CD4-positive, alpha-beta T cell treated with Interleukin-6 at 100 ng/mL for 8 hours (primary cell): ENCODE measurements around the gene SLC13A4.

Experiments
- DNase-seq: peaks from one replicate; pipeline ENCODE4 v3.0.0-alpha.2; 2020; ENCODE audit warnings: mixed read lengths, low spot score

The SLC13A4 gene

DNA sequence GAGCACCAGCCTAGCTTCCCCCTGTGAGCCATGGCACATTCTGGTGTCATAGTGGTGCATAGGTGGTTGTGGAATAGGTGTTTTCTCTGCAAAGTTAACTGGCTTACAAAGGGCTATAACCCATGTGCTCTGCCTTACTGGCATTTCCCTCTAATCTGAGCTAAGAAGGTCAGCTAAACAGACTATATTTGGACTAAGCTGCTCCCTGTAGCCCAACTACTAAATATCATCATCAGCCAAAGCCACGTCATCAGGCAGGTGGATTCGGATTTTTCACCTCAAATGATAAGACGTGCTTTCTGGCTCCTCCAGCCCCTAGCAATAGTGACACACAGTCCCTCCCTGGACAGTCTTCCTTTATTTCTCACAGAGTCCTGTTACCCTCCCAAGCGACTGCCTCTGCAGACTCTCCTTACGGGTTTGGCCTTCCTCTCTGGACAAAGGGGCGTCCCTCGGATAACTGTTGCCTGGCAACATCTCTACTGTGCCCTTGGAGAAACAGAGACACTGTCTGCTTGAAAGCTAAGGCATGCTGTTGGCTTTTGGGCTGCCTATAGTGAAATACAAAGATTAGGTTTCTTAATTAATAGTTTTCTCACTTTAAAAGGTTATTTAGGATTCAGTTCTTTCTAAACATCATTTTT lies 9.1 kb downstream of the SLC13A4 start:
- no peak for DNase-seq

DNA sequence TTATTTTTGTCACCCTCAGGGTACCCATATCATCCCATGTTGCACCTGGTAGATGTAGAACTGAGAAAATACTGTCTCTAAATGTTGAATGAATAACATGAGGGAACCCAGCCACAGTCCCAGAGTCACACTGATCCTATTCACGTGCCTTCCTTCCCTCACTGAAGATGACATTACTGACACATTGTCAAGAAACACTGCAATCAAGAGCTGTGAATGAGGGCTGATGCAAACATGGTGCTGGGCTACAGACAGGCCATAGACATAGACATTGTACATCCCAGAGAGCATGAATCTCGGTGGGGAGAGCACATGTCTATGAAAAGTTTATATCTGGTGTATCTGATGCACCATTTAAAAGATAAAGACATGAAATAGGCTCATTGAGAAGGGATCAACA lies 9.8 kb downstream of the SLC13A4 start:
- no peak for DNase-seq

DNA sequence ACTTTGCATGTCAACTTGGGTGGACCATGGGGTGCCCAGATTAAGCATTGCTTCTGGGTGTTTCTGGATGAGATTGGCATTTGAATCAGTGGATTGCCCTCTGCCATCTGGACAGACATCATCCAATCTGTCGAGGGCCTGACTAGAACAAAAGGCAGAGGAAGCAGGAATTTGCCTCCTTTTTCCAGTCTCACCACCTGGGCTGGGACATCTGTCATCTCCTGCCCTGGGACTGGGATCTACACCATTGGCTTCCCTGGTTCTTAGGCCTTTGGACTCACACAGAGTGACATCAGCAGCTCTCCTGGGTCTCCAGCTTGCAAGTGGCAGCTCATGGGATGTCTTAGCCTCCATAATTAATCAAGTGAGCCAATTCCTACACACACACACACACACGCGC lies 10.3 kb downstream of the SLC13A4 start:
- no peak for DNase-seq

DNA sequence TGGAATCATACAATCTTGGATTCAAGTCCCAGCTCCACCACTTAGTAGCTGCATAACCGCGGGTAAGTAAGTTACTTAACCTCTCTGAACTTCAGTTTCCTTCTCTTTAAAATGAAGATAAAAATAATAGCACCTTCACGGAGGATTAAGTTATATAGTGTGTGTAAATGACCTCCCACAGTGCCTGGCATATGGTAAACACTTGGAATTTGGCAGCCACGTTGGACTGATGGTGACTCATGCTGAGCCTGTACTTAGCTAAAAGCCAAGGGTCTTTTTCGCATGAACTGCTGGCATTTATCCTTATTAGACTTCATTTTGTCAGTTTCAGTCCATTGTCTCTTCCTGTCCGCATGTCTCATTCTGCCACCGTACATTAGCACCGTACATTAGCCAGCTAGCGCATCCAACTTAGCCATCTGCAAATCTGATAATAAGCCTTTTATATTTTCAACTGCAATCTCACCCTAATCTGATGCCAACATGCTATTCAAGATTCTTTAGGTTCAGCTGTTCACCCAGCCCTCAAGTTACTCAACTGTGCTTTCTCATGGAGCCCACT lies 11.2 kb downstream of the SLC13A4 start:
- DNase-seq = no peak

DNA sequence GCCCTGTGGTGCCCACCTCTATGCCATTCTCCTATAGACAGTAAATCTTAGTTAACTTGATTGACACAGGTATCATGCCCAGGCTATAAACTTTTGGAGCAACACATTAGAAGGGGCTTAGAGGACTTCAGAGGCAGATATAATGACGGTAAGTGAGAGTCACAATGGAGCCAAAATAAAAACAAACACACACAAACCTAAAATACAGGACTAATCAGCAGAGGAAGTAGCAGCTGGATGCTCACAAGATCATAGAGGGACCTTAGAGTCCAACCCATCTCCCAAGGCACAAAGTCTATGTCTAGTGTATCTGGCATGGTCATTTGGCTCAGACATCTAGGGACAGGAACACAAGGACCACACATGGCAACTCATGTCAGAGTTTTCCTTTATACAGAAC lies 12.3 kb downstream of the SLC13A4 start:
- DNase-seq = no peak

DNA sequence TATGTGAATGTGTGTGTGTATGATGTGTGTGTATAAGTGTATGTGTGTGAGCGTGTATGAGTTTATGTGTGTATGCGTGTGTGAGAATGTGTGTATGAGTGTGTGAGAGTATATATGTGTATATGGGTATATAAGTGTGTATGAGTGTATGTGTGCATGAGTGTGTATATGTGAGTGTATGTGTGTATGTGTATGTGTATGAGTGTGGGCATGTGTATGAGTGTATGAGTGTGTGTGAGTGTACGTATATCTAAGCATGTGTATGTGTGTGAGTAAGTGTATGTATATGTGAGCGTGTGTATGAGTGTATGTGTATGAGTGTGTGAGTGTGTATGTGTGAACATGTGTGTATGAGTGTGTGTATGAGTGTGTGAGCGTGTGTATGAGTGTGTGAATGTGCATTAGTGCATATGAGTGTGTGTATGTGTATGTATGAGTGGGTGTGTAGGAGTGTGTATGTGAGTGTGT lies 12.9 kb downstream of the SLC13A4 start:
- DNase-seq = no peak

DNA sequence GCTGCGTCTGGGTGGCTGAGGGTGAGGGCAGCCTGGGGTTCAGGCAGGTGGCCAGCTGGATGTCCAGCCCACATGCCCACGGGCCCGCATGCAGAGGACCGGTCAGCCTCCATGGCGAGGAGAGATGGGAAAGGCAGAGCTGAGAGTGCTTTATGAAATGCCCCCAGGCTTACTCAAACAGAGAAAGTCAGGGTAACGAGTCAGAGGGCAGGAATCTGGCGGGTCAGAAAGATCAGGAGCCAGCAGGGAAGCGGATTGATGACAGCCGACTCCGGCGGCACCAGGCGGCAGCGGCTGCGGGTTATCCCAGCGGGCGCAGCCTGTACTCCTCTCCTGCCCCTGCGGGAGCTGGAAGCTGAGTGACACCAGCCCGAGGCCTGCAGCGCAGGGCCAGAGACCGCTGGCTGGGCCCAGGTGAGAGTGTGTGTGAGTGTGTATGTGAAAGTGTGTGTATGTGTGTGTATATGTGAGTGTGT lies 13.4 kb downstream of the SLC13A4 start:
- DNase-seq = no peak

DNA sequence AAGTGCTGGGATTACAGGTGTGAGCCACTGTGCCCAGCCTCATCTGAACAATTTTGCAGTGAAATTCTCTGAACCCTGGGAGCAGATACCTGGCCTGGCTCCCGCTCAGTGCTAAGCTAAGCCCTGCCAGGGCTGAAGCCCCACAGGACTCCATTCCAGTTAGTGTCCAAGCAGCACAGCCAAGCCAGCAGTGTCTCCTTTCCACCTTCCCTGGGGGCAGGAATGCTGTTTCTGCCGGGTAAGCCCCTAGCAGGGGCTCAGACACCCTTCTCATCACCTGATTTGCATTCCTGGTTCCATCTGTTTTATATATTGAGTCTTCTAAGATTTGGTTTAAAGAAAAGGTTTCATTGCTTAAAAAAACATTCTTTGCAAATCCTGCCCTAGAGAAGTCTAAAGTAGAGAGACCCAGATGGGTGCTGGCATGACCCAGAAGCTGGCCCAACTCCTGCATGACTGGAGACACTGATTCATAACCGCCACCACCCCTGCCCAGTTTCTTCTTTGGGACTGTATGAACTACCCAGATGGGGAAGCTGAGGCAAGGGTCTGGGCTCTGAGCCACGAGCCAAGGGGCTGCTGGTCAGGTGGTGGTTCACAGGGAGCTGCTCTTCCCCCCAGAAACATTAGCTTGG lies 14.0 kb downstream of the SLC13A4 start:
- DNase-seq = no peak

DNA sequence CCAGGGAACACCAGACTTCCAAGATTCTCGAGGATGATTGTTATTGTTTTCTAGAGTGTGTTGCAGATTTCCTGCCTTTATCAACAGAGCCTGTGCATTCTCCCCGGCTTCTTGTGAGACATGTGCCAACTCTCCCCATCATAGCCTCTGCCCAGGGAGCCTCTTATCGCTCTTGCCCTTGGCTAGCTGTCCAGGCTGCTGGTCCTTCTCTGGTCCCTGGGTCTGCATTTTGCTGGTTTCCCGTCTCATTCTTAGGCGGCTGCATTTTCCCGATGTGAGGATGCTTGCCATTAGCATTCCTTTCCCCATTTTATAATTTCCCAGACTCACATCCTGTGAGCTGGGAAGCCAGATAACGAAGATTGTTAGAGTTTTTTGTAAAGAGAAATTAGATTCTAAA lies 15.2 kb downstream of the SLC13A4 start:
- no peak for DNase-seq

DNA sequence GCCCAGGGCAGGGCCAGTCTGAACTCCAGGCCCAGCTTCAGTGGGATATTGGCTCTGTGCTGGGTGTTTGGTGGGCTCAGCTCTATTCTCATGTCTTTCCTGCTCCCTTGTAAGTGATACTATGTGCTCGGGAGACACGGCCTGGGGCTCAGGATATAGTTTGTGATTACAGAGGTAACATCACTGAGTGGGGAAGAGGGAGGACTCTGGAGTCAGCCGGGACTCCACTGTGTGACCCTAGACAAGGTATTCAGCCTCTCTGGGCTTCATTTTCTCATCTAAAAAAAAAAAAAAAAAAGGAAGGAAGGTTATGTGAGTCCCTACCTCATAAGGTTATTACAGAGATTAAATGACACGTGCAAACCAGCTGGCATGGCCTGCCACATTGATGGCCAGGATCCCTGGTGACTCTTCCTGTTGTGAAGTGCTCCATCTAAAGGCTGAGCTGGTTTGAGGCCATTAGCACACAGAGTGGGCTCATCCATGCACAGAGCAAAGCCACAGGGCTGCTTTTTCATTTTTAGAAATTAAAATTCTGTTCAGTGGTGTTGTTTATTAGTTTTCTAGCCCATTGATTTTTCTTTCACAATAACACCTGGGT lies 15.7 kb downstream of the SLC13A4 start:
- DNase-seq = no peak

DNA sequence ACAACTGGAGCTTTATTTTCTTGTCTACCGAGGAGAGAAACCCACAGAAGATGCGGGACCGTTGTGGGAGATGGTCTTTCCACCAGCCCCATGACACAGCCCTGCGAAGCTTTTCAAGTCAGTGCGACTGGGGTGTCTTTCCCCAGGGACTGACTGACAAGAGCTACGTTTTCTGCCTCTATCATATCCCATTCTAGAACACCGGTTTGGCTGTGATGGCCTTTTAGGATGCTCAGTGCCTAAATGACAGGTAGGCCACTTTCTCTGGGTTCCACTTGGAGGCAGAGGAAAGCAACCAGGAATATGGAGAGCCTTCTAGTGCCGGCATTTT lies 16.9 kb downstream of the SLC13A4 start:
- no peak for DNase-seq

DNA sequence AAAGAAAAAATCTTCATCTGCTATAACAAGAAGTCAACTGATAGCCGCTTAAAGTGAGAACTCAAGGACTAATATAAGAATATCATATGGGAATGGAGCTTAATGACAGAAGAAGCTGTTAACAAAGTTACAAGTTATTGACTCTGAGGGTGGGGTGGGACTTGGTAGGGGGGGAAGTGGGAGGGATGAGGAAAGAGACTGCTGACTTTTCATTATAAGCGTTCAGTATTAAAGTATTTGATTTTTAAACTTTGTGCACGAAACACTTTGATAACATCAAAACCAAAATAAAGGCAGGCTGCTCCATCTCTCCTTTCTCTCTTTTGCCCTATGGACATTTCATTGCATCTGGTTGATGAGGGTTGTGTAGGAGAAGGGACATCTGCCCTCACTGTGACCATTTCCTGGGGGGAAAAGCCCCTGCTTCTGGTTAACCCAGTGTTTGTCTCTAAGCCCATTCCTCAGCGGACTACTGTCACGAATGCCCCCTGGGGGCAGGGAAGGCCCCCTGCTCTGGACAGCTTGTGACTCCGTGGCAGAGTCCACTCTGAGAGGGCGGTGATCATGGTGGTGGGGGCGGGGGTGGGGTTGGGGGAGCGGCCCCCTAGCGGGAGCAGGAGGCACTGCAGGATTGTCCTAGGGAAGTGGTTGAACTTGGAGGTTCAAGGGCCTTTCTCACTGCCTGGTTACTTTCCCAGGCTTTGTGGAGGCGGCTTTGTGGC lies 17.4 kb downstream of the SLC13A4 start:
- DNase-seq = no peak

DNA sequence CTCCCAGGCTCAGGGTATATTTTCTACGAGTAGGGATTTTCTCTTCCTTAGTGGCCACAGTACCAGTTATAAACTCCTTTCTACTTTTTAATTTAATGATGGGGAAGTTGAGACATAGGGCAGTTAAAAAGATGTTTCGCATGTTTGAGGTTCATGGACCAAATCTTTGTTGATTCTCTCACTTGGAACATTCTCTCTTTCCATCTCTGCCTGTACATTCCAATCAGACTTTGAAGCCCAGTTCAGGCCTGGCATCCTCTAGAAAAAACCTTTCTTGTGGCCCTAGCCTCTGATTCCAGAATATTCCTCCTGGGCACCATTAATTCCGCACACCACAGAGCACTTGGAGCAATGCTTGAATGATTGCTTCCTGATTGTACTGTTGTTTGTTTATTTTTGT lies 18.5 kb downstream of the SLC13A4 start:
- no peak for DNase-seq

DNA sequence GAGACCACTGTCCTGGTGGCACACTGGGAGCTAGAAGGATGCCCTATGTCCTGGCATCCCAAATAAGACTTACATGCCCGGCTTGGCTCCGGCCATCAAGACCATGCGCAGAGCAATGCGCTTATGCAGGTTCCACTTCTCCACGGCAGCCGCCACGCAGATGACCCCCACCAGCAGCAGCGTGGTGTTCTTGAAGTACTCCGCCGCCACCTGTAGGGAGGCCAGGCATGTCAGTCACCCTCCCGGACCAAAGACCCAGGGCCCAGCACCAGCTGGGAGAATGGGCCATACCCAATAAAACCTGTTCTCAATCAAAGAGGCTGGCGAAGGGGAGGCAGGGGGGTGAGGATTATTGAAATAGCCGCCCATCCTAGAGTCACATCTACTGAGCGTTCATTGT lies 19.9 kb downstream of the SLC13A4 start:
- no peak for DNase-seq

DNA sequence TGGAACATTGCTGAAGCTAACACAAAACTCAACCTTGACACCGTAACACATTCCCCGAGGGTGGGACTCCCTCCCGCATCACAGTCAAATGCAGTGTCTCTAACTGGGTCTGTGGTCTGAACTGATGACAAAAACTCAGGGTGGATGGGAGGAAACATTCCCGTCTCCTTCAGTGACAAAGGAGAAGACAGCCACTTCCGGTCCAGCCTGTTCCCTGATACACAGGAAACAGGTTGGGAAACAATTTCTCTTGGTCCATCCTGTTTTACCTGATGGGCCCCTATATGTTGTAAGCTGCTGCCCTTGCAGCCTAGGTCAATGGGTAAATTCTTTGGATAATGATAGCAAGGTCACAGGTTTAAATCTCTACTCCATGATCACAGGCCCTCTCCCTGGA lies 20.4 kb downstream of the SLC13A4 start:
- no peak for DNase-seq

DNA sequence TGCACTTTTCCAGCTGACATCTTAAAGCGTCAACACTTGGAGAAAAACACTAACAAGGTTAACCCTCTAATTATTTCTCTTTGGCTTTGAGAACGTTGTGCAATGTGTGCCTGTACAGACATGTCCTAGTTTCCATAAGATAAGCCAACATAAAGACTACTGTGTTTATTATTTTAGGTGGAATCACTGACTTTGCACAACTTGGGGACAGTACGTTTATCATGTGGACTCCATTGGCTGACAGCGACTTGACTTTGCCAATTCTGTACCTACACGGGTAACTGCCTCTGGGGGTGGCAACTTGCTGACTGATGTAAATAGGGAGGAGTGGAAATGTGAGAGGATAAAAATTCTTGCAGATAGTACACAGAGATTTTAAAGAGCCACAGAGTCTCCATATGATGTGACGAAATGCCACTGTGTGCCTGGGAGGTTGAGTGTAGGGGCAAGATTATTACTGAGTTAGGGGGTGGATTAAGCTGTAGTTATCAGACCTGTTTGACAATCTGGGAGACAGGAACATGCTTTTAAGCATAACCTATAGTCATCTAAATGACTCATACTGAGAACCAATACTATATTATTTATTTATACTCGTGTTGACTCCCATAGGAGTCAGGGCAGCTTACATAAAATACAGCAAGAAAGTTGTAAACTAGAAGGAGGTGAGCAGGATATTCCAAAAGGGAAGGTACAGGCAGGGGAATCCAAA lies 21.0 kb downstream of the SLC13A4 start:
- DNase-seq = no peak

DNA sequence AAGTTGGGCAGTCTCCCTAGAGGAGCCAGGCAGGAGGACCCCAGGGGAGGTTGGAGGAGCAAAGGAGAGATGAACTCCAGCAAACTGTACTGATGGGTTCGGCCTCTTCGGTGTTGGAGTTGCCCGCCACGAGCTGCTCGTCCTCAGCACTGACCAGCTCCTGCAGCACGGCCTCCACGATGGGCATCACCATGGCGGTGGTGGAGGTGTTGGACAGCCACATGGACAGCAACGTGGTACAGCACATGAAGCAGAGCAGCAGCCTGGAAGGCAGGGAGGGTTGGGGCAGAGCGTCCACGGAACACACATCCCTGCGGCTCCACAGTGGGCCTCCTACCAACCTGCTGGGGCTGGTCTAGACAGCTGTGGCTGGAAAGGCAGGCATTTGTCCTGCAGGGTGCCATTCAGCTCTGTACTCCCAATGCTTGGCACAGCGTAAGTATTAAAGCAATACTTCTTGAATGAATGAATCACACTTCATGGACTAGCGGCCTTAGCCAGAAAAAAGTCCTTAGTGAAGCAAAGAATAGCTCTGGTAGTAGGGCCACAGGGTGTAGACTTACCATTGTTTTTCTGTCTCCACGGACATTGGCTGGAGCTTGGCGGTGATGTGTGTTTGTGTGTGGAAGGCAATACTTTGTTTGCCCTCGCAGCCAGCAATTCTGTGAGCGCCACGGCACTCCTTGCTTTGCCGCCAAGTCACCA lies 21.8 kb downstream of the SLC13A4 start:
- DNase-seq = no peak

DNA sequence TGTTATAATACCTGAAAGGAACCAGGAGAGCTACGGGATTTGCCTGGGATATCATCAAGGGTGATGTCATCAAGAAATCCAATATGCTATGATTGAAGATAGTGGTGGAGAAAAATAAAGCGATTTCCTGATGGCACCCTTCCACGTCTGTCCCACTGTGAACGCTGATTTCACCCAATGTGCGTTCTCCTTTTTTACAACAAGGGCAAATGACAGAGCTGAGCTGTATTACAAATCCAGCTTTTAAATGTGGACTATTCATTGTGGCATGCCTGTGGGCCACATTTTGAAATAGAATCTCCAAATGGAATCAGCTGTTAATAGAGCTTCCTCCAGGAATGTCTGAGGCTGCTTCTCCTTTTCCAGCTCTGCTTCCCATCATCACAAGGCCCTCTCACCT lies 23.3 kb downstream of the SLC13A4 start:
- DNase-seq = no peak

DNA sequence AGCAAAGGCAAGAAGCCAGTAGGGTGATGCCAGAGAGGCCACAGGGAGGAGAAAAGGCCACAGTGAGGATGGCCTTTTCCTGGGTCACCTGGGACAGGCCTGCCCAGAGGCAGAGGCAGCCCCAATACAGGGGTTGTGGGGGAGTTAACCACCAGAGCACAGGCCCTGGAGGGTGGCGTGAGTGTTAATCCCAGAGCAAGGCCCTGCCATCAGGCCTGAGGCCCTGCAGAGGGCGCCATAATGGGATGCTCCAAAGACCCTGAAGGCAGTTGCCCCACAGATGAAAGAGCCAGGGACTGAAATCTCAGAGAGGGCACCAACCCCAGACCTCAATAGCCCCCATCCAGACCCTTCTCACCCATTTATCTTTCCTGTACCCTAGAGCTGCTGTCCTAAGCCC lies 23.9 kb downstream of the SLC13A4 start:
- DNase-seq = no peak

DNA sequence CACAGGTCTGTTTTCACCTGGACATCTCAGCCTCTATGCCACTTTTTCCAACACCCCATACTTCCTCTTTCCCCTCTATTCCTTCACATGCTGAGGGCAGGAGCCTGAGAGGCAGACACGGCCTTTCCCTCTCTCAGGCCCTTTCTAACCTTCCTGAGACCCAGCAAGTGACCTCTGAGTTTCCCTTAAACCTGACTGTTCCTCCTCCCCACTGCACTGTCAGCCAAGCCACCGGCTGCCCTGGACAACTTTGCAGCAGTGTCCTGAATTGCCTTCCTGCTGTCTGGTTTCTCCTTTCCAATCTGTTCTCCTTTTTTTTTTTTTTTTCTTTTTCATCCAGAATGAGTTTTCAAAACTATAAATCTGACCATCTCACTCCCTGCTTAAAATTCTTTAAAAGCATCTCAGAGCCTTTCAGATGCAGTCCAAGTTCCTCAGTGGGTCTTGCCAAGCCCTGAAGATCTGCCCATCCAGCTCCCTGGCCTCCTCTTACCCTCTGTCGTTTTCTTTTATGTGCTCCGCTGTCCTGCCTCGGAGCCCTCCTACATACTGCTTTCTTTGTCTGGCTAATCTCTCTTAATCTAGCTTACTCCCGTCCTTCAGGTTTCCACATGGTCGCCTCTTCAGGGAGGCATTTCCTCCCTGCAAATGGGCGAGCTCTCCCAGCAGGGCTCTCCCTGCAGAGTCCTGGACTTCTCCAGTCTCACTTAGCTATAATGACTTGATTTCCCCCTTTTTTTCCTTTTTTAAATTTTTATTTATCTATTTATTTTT lies 30.5 kb downstream of the SLC13A4 start:
- DNase-seq = no peak

DNA sequence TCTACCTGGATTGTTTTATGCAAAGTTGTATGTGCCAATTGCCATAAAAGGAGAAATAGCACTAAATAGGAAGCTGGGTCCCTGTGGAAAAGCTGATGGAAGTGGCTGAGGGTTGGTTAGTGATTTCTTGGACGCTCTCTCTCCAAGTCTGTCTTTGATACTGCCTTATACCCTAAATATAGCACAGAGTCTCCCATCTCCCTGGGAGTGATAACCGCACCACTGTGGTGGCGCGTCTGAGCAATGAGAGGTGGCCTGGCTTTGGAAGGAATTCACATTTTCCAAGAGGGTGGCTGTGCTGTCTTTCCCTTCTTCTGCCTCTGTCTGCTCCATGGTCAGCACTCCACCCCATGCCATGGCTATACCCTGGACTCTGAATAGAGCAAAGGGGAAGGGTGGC lies 34.4 kb downstream of the SLC13A4 start:
- DNase-seq = no peak
